GM12892 (cell line): Measurements from ENCODE around the gene TFF3.
A peak's percentile ranks its signal among the peaks of the same experiment; 100 is the strongest.

Source experiments
- DNase-seq: peaks from one replicate; pipeline ENCODE4 v3.0.0; 2011; ENCODE audit not compliant: insufficient read length
- FAIRE-seq: peaks from 2 replicates; lab custom pipeline; 2011; peaks lifted over from hg19 to GRCh38; lab: Jason Lieb, UNC
- POLR2A ChIP-seq: IDR thresholded peaks from 2 replicates; pipeline ENCODE4 v1.6.1; 2011; ENCODE audit warnings: low read depth, low read length, control low read depth
- POLR2AphosphoS5 ChIP-seq: IDR thresholded peaks from 2 replicates; pipeline ENCODE4 v1.6.1; 2011; ENCODE audit warnings: low read depth, low read length, control low read depth
- TAF1 ChIP-seq: IDR thresholded peaks from 2 replicates; pipeline ENCODE4 v1.6.1; 2011; ENCODE audit warnings: low read depth, mild to moderate bottlenecking, control low read depth, low read length, borderline replicate concordance

TFF3 gene

DNA sequence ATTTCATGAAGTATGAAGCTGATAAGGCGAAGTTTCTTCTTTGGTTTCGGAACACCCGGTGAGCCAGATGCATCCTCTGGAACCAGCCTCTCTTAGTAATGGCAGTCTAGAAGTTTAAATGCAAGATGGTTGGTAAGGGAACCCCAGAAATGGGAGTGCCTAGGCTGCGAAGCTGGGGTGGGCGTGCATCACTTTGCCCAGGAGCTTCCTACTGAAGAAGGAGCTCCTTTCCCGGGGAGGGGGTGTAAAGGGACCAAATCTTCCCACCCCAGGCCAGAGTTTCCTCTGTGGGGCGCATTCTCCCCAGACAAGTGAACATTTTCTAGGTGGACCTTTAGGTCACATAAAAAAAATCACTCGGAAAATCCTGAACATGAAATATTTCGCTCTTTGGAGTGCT, 31.2 kb upstream of the TFF3 start:
- no peak for DNase-seq
- TF ChIP-seq POLR2AphosphoS5 (no peak), TAF1 (no peak), POLR2A (no peak)
- no peak for FAIRE-seq

DNA sequence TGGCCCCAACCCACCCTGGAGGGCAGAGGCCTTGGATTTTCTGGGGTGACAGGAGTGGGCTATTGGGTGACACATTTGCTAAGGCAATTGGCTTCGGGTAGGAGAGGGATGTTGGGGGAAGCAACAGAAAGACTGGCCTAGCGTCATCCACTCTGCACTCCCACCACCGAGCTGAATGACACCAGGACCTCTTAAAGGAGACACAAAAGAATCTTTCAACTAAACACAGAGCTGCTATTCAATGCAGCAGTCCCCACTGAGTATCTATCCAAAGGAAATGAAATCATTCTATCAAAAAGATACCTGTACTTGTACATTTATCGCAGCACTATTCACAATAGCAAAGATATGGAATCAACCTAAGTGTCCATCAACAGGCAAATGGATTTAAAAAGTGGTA, 29.4 kb upstream of the TFF3 start:
- DNase-seq (no peak), FAIRE-seq (no peak)
- TF ChIP-seq POLR2AphosphoS5 (no peak), TAF1 (no peak), POLR2A (no peak)

DNA sequence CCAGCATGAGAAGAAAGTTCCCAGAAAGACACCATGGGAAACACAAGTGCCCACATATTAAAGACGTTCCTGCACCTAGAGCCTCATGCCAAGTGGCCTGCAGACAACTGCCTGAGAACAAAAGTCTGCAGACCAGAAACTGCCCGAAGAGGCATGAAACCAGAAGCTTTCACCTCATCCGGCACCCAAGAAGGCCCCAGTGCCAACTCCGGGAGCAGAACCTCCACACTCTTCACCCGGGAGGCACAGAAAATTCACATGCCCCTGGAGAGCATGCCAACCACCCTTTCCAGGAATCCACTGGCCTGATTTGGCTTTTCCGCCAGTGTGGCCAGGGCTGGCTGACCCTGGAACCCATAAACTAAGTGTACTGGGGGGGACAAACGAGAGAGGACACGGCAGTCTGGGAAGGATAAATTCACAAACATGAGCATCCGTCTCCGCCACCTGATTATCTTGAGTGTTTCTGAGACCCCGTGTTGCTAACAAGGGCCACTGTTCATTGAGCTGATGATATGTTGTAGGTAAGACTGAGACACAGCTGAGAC, 28.8 kb upstream of the TFF3 start:
- DNase-seq (no peak), FAIRE-seq (no peak)
- no peak for TF ChIP-seq TAF1
- no peak for TF ChIP-seq POLR2AphosphoS5
- TF ChIP-seq POLR2A, result no peak

DNA sequence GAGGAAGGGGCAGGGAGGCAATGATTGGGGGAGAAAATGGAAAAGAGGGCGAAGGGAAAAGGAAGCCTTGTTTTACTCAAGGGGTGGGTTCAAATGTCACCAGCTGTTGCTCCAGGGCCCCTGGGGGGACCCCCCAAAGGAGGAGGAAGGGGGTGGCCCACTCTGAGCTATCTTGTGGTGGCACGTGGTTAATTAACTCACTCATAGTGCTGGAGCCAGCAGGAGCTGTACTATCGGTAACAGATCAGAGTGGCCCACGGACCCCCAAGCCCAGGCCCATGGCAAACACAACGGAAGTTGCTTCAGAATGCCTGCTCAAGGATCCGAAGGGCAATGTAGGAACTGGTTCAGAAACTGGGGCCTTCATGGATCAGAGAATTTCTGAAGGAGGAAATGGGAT, 28.3 kb upstream of the TFF3 start:
- FAIRE-seq (no peak), DNase-seq (no peak)
- TF ChIP-seq POLR2AphosphoS5 (no peak), POLR2A (no peak), TAF1 (no peak)

DNA sequence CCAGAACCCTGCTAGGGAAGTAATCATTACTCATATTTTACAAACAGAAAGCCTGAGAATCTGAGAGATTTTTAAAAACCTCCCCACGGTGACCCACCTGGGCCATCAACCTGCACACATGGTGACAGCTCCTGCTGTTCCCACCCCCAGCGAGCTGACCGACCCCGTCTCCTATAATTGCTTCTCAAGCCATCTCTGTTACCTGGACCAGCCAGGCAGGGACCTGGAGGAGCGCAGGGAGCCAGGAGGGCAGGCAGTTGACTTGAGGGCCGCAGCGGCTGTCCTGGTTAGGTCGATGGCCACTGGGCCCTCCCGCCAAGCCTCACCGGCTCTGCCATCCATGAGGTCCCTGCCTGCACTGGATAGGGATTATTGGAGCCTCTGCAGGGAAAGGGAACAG, 27.9 kb upstream of the TFF3 start:
- no peak for TF ChIP-seq POLR2AphosphoS5
- no peak for TF ChIP-seq POLR2A
- no peak for TF ChIP-seq TAF1
- DNase-seq (no peak), FAIRE-seq (no peak)

DNA sequence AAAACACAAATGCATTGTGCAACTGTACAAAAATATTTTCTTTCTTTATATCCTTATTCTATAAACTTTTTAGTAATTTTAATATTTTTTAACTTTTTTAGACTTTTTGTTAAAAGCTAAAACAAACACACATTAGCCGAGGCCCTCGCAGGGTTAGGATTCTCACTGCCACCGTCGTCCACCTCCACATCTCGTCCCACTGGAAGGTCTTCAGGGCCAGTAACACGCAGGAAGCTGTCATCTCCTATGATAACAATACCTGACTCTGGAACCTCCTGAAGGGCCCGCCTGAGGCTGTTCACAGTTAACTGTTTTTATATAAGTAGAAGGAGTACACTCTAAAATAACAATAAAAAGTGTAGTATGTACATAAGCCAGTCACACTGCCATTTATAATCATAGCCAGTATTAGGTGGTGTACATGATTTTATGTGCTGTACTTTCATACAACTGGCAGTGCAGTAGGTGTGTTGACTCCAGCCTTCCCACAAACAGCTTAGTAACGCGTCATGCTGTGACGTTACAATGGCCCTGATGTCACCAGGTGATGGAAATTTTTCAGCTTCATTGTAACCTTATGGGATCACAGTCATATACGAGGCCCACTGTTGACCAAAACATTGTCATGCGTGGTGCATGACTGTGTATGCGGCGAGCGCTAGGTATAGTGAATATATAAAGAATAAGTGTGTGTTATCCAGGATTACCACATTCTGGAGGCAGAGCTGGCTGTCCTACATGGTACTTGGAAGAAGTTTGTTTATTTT, 26.8 kb upstream of the TFF3 start:
- no peak for FAIRE-seq
- DNase-seq, result no peak
- TF ChIP-seq TAF1 (no peak), POLR2A (no peak), POLR2AphosphoS5 (no peak)

DNA sequence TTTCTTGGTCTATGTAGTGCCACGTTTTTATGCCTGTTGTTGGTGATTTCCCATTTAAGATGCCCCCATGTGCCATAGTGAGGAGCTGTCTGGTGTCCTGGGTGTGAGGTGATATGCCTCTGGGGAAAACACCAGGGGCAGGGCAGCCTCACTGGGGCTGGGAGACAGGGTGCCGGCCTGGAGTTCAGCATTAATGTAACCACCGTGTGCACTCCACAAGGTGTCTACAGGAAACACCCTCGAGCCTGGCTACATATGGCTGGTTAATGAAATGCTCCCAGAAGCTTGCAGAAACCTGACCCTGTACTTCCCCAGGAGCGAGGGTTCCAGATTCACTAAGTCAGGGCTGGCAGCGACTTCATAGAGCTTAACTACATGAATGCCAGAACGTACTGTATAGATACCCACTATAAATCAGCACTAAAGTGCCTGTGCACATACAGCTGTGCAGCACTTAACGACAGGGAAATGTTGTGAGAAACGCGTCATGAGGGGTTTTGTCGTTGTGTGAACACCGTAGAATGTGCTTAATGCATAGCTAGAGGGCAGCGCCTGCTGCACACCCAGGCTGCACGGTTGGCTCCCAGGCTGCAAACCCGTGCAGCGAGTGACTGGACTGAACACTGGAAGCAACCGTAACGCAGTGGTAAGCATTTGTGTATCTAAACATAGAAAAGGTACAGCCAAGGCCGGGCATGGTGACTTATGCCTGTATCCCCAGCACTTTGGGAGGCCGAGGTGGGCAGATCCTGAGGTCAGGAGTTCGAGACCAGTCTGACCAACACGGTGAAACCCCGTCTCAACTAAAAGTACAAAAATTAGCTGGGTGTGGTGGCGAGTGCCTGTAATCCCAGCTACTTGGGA, 25.2 kb upstream of the TFF3 start:
- peak; percentile 33 for FAIRE-seq
- no peak for DNase-seq

DNA sequence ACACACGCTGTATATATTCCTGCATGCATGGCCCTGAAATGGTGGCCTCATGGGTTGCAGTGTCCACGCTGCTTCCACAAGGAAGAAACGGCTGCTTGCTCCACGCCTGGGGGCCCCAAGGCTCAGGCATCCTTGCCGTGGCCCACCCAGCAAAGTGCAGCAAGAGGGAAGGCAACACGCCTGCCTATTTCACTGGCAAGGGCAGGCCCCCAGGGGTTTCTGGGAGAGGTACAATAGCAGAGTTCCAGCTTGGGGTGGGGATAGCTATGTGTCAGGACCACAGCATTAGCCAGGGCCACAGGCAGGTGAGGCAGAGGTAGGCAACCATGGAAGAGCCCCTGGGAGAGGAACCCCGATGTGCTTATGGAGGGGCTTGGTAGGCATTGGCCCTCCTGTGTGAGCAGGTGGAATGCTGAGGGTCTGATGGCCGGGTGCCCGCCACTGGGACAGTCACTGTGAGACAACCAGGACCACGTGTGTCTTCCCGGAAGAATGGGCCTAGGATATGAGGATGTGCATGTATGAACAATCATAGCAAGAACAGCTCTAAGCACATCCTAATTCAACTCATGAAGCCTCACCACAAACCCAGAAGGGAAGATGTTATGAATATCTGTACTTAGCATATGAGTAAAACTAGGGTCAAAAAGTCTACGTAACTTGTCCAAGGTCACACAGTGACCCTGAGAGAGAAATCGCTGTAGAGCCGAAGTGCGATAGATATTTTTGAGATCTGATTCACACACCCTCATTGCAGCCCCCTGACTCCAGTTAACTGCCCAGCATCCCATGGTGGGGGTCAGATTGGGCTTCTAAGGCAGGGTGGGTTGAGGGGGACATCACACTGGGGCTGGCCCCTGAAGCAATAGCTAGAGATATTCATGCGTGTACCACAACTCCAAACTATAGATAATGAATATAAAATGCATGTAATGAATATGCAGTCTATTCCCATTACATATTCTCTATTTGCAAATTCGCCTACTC, 23.8 kb upstream of the TFF3 start:
- FAIRE-seq, result no peak
- no peak for DNase-seq
- TF ChIP-seq POLR2AphosphoS5 (no peak), POLR2A (no peak), TAF1 (no peak)

More for the DNA sequence above, 25.2 kb upstream of the TFF3 start:
- TF ChIP-seq TAF1 (no peak), POLR2A (no peak), POLR2AphosphoS5 (no peak)

DNA sequence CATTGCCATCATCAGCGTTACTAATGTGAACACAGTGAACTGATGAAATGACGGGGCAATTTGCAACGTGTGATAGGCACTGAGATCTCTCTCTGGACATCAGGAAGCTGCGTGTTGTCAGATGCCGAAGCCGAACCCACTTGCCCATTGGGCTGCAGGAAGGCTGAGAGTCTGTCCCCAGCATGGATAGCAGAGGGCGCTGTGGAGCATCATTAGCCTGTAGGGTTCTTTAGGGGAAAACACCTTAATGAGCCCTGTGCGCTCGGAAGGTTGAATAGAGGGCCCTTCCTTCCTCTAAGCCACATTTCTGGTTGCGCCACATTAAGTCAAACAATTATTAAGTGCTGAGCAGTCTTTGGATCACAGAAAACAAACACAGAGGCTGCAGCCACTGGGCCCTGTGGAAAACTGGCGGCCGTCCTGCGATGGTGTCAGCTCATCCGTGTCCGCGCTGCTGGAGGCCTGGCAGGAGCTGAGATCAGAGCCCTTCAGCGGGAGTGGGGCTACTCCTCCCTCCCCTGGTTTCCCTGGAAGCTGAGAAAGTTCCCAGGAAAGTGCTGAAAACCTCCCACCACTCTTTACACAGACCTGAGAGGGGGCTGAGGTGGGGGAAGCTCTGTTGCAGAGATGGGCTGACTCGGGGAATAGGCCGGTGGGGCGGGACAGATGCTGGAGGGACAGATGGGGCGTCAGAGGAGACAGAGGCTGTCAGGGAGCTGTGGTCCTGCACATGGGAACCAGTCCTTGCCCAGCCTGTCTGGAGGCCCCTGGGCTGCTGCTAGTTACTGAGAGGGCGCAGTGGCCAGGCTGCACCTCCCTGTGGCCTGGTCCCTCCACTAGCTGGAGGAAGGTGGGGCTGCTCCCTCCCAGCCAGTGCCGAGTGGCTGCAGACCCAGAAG, 22.9 kb upstream of the TFF3 start:
- DNase-seq (no peak), FAIRE-seq (peak; percentile 75)
- TF ChIP-seq POLR2A (no peak), POLR2AphosphoS5 (no peak), TAF1 (no peak)

DNA sequence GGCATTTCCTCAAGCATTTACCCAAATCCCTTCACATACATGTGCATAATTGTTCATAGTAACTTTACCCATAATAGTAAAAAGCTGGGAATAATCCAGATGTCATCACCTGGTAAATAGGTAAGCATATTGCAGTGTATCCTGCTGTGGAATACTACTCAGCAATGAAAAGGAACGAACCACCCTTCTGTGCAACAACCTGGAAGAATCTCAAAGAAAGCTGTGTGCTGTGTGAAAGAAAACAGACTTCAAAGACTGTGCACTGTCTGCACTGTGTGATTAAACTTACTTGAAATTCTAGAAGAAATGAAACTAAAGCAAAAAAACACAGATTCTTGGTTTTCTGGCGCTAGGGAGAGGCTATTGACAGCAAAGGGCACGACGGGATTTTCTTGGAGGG, 22.1 kb upstream of the TFF3 start:
- DNase-seq (no peak), FAIRE-seq (no peak)
- TF ChIP-seq POLR2AphosphoS5 (no peak), POLR2A (no peak), TAF1 (no peak)
